ENCODE measurements around the gene DCN.

- TF ChIP-seq CTCF (IDR thresholded peaks at IDR 0.05): no peak
- TF ChIP-seq, protein P1, sequence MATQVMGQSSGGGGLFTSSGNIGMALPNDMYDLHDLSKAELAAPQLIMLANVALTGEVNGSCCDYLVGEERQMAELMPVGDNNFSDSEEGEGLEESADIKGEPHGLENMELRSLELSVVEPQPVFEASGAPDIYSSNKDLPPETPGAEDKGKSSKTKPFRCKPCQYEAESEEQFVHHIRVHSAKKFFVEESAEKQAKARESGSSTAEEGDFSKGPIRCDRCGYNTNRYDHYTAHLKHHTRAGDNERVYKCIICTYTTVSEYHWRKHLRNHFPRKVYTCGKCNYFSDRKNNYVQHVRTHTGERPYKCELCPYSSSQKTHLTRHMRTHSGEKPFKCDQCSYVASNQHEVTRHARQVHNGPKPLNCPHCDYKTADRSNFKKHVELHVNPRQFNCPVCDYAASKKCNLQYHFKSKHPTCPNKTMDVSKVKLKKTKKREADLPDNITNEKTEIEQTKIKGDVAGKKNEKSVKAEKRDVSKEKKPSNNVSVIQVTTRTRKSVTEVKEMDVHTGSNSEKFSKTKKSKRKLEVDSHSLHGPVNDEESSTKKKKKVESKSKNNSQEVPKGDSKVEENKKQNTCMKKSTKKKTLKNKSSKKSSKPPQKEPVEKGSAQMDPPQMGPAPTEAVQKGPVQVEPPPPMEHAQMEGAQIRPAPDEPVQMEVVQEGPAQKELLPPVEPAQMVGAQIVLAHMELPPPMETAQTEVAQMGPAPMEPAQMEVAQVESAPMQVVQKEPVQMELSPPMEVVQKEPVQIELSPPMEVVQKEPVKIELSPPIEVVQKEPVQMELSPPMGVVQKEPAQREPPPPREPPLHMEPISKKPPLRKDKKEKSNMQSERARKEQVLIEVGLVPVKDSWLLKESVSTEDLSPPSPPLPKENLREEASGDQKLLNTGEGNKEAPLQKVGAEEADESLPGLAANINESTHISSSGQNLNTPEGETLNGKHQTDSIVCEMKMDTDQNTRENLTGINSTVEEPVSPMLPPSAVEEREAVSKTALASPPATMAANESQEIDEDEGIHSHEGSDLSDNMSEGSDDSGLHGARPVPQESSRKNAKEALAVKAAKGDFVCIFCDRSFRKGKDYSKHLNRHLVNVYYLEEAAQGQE (IDR thresholded peaks at IDR 0.05; ENCODE audit: low read depth, low read length): no peak
- TF ChIP-seq MAX (IDR thresholded peaks at IDR 0.05; ENCODE audit: low read depth): no peak
- TF ChIP-seq EP300 (IDR thresholded peaks at IDR 0.05; ENCODE audit: borderline replicate concordance in 1 of 2, low read depth in 1 of 2, low read length in 1 of 2): no peak
- no peak for TF ChIP-seq GABPA (IDR thresholded peaks at IDR 0.05; ENCODE audit: low read depth)
- TF ChIP-seq FOXM1 (IDR thresholded peaks at IDR 0.05; ENCODE audit: low read depth): no peak
- TF ChIP-seq, protein P2, sequence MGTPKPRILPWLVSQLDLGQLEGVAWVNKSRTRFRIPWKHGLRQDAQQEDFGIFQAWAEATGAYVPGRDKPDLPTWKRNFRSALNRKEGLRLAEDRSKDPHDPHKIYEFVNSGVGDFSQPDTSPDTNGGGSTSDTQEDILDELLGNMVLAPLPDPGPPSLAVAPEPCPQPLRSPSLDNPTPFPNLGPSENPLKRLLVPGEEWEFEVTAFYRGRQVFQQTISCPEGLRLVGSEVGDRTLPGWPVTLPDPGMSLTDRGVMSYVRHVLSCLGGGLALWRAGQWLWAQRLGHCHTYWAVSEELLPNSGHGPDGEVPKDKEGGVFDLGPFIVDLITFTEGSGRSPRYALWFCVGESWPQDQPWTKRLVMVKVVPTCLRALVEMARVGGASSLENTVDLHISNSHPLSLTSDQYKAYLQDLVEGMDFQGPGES (IDR thresholded peaks at IDR 0.05; ENCODE audit: low read depth, low read length): no peak
Measured at GRCh38 chr12:91225316-91225715, 42.7 kb upstream of the DCN start.
